T-helper 1 cell (primary cell): ENCODE measurements around the gene GALNT13.

Experiments used
- DNase-seq, 5 donors: peaks; one replicate each; pipeline ENCODE4 v3.0.0-alpha.2; 2012 to 2020
- total RNA-seq, 4 donors: gene quantifications; one replicate each; lab custom pipeline; 2026; lab: John Stamatoyannopoulos, UW

The GALNT13 gene
- 0 reads per million in 4 donors for total RNA-seq

DNA sequence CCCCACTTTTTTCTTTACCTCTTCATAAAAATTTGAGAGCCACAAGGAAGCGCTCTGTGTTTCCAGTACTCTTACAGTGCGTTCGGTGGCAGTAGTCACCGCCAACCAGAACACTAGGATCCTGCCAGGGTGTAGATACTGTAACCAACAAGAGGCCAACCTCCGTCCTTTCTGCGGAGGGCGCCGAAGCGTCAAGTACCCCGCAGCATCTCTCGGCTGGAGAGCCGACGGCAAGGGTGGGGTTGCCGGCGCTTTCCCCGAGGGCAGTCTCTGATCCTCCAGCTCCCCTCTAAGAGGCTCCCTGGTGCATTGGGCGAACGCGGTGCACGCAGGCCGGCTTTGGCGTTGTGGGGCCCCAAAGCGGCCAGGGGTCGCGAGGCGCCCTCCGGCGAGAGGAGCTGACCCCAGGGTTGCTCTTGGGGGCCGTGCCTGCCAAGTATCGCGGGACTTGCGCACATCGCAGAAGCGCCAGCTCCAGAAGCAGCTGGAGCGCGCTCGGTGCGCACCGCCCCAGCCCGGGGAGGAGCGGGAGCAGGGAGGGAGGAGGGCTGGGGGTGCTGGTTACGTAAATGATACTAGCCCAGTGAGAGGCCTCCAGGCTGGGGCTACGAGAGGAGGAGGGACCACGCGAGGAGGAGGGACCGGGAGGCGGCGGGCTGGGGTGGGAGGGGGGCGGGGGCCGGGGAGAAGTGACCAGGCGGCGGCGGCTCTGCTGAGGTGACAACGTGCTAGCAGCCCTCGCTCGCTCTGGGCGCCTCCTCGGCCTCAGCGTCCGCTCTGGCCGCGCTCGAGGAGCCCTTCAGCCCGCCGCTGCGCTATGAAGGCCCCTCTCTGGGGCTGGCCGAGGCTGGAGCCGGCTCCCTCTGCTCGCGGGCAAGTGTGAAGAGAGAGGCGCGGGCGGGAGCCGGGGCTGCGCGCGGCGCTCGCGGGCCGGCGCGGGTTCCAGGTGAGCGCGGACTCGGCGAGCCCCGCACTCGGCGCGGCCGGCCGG, at the start of gene GALNT13:
TSS of gene GALNT13 (plus strand) at position 692 of the 991 bp plus-strand sequence.
- DNase-seq, result no peak

DNA sequence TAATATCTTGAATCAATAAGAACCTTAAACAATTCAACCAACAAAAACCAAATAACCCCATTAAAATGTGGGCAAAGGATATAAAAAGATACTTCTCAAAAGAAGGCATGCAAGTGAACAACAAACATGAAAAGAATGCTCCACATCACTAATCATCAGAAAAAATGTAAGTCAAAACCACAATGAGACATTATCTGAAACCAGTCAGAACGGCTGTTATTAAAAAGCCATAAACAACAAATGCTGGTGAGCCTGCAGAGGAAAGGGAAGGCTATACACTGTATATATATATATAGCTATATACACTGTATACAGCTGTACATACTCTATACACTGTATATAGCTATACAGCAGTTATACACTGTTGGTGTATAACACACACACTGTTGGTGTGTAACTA, 47.8 kb upstream of the GALNT13 start:
- no peak for DNase-seq

DNA sequence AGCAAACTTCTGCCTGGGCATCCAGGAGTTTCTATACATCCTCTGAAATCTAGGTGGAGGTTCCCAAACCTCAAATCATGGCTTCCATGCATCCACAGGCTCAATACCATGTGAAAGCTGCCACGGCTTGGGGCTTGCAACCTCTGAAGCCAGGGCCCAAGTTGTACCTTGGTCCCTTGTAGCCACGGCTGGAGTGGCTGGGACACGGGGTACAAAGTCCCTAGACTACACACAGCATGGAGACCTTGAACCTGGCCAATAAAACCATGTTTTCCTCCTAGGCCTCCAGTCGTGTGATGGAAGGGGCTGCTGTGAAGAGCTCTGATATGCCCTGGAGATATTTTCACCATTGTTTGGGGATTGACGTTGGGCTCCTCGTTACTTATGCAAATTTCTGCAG, 43.4 kb upstream of the GALNT13 start:
- no peak for DNase-seq

DNA sequence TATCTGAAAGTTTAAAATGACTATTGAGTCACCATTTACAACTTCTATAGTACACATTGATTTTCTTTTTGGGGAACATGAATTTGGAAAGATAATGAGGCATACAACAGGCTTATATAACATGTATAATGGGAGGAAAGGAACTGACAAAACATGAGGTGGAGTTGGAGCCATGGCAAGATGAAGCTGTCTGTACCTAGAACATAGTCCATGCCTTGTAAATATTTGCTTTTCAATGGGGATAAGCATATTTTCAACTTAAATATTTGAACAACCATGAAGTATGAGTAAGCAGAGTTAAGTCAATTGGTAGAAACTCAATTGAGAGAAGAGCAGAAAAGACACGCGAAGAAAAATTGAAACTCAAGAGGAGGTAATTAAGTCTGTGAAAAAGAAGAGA, 37.1 kb upstream of the GALNT13 start:
- DNase-seq, result no peak

DNA sequence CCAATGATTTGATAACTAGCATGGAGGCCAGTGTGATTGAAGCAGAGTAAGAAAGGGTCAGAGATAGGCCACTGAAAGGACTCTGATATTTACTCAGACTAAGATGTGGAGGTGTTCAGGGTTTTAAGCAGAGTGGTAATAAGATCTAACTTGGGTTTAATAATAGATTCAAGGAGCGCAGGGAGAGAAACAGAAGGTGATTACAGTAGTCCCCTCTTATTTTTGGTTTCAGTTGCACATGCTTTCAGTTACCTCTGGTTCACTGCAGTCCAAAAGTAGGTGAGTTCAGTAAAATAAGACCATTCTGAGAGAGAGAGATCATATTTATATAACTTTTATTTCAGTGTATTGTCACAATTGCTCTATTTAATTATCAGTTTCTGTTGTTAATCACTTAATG, 13.5 kb upstream of the GALNT13 start:
- no peak for DNase-seq

DNA sequence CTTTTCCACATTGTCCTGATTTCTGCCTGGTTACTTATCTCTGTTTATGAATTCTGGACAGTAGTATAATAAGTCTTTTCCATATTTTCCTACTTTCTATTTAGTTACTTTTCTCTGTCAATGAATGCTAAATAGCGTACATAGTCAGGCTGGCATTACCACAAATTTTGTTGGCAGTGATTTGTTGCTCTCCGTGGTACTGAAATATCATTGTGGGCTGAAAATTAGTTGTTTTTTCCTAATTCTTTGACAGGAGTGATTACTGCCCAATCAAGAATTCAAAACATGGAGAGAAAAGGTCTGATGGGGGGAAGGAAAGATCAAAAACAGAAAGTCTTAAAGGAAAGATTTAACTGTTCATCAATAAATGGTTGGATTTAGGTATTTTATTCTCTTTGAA, 7.7 kb upstream of the GALNT13 start:
- no peak for DNase-seq

DNA sequence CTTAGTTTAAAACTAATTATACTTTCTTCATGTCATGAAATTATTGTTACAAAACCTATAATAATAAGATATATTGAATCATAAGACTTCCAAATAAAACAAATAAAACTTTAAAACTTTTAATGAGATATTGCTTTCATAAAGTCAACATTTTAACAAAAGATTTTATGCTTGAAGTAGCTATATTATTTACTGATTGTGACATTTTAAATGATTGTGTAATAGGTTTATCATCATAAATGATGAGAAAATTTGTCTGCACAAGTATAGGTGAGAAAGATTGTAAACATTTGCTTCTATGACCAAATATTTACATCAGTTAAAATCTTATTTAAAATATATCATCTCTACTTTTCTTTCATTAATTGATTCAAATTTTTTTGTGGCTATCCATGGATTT, 5.1 kb upstream of the GALNT13 start:
- no peak for DNase-seq

DNA sequence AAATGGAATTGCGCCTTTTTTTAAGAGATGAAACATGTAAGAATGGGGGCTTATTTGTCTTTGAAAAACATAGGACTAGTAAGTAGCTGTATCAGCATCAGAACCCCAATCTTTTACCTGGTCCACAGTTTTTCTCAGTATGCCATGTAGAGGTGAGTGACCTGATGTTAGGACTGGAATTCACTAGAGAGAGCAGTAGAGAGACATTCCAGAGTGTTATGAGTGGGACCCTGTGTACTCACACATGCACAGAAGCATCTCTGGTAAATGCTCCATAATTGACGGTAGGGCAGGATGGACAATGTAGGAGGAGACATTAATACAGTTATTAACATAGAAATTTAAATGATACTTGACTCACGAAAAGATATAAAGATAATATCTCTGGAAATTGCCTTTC, 1.4 kb upstream of the GALNT13 start:
- DNase-seq, result no peak

DNA sequence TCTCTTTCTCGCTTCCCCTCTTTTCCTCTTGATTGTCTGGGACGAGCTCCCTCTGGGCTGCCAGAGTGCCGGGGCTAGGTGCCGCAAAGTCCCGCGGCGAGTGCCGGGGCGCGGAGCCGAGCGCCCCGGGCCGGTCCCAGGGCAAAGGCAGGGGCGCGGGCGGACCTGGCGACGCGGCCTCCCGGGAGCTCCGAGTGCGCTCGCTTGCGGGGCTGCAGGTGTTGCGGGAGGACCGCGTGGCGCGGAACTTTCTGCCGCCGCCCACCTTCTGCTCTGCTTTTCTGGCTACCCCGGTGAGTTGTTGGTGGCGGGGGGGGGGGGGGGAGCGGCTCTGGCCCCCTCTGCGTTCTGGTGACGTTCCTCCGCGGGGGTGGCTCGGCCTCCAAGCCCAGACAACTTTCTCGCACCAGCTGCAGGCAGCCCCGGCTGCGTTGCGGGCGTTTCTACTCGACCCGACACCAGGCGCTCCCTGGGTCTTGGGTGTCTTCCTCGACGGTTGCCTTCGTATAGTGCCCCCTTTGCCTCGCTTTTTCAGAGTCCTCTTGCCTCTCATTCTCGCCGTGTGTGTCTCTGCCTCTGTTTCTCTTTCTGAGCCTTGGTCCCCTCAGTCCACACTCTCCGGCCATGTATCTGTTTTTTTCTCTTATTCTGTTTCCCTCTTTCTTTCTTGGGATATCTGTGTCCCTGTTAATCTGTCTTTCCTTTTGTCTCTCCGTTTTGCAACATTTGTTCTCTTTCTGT, 759 bp downstream of the GALNT13 start:
- DNase-seq, result no peak

DNA sequence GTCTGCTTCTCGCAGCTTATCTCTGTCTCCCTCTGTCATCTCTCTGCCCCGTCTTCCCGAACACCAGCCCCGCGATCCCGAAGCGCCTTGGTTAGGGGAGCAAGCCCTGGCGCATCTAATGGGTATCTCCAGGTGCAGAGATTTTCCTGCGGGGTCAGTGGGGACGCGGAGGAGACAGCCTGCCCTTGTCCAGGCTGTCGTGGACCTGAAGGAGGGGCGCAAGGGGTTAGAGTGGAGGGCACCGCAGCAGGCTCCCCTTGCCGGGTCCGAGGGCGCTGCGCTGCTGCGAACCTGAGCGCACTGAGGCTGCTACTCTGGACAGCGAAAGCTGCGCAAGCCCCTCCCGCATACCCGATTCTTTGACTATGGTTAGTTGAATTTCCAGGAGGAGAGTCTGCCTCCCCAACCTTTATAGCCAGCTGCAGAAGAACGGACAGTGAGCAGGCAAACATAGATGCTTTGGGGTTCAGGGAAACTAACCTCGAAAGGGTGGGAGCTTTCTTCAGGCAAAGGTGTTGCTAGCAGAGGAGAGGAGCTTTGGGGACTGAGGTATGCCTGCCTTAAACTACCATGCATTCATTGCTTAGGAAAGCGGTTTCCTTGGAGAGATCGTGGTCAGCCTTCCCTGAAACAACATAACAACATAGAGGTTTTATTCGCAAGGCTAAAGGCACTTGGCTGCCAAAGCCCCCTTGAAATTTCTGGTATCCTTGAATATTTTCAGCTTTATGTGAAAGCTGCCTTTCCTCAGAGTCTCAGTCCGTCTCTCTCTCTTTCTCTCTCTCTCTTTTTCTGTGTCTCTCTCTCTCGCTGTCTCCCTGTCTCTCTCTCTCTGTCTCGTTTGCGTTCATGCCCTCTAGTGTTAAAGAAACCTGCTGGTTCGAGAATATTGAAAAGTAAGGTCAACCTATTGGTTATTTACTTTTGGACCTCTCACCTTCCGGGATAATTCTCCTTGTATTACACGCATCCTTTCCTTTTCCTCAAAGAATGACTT, 1.6 kb downstream of the GALNT13 start:
- no peak for DNase-seq

DNA sequence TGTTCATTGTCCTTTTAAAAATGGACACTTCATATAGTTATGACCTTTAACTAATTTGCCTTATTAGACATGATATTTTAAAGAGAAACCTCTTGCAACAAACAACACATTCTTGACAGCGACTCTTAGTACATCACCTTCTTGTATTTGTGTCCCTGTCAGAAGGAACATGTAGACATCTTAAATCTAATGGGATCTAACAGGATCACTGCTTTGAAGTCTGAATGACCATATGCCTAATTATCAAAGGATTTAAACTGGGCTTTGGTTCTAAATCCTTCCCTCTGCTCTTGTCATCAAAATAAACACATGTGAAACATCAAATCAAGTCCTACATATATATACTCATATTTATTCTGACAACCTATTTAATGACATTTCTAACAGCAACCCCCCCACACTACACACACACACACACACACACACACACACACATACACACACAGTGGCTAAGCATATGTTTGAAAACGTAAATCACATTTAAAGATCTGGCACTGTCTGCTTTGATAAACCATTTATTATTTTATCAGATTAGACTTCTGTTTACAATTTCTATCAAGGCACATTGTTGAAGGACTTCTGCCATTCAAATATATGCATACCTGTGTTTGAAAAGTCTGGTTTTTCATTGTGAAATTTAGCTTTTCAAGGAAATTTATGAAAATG, 4.2 kb downstream of the GALNT13 start:
- DNase-seq, result no peak

DNA sequence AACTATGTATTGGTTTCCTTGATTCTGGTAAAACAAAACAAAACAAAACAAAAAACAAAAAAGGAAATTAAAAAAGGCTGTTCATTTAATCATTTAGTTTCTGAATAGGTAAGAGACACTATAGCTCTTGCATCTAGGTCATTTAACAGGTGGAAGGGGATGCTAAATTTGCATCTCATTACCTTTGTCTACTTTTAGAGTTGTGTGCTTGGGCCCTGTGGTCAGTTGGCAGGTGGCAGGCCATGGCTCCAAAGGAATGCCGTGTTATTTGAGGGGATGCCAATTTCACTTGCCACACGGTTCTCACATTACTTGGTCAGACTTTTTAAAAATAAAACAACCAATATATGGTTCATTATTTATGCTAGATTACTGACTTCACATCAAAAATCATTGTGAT, 9.2 kb downstream of the GALNT13 start:
- no peak for DNase-seq

DNA sequence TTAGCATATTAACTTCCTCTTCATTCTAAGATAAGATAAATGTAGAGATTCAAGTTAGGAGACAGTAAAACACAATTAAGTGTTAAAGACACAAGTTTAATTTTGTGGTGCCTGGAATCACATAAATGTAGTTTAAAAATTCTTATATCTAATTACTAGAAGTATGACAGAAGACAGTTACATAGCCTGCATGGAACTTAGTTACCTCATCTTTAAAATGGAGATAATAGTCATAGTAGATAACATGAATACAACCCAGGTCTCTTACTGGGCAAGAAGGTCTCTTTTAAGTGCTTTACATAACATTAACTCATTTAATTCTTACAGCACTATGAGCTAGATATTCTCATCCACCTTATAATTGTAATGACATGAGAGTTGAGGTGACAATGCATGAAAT, 15.1 kb downstream of the GALNT13 start:
- no peak for DNase-seq

DNA sequence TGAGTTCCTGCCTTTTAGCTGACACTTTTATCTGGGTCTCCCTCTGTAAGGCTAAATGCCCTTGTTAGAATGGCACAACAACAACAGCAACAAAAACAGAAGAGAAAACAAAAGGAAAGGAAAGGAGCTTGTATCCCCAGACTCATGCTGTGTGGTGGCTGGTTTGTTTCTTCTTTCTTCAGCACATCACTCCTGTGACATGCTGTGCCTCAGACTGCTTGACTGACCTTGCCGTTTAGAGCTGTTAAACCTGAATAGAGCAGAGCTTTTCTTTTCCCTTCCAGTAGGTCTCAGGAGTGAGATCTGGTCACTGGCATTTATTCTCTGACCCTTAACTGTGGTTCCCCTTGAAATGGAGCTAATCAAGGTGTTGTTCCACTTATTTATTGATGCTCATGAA, 18.9 kb downstream of the GALNT13 start:
- no peak for DNase-seq

DNA sequence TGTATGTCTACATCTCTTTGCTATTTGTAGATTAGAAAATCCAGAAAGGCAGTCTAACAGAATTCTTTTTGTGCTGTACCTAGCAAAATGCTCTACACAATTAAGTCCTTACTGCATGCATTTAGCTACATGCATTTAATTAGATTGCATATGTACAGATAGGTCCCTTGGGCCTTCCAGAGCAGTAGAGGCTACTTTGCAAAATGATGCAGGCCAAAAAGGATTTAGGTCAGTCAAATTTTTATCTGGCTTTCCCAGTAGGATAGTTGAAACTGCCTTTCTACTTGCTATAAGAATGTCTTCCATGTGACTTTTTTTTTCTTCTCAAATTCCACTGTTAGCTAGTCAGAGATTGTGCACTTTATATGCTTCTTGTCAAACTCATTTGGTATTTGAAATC, 19.3 kb downstream of the GALNT13 start:
- no peak for DNase-seq

DNA sequence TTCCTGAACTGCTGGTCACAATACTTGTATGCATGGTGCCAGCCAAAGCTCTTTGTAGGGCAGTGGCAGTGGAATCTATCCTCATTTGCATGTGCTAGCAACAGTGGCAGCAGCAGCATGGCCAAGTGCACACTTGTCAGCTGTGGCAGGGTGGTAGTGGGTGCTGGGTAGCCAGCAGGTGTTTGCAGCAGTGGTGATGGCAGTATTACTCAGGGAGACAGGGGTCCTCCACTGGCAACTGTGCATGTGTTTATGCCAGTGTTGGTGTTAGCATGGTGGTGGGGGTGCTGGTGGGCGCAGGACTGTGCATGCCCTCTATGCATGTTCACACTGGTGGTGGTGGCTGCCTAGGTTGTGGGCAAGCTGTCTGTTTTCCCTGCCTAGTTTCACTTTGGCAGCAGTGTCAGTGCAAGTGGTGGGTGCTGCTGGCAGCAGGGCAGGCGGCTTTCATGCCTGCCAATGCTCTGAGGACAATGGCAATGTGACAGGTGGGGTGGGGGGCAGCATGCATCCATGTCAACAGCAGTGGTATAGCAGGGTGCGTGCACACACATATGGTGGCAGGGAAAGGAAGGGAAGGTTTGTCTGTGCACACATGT, 41.2 kb downstream of the GALNT13 start:
- no peak for DNase-seq

DNA sequence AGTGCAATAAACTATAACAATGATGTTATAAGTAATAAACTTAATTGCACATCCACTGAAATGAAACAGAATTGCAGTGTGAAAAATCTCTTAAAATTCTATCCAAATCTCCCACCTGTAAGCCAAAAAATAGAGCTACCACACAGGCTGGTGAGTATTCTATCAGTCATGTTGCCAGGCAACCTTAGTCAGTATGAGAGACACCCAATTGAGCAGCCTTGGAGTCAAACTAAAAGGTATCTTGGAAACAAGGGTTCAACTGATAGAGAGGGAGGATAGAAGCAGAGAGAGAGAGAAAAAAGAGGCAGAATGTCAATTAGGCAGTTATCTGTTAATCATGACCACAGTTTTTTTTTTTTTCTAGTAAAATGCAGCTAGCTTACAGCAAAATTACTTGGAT, 45.8 kb downstream of the GALNT13 start:
- no peak for DNase-seq

DNA sequence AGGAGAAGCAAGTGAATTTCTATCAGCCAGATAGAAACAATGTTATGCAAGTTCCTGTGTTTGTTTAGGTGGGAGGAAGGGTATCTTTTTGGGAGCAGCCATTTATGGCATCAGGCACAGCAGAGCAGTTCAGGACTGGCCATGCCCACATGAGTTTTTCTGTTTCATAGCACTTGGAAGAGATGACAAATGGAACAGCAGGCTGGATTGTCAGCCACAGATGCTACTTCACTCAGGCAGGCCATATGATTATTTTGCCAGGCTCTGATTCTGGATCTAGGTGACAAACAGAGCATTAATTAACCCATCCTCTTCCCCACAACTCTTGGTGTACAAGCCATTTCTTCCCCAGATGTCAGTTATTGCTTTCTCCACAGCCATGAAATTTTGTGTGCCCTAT, 63.8 kb downstream of the GALNT13 start:
- DNase-seq, result no peak

DNA sequence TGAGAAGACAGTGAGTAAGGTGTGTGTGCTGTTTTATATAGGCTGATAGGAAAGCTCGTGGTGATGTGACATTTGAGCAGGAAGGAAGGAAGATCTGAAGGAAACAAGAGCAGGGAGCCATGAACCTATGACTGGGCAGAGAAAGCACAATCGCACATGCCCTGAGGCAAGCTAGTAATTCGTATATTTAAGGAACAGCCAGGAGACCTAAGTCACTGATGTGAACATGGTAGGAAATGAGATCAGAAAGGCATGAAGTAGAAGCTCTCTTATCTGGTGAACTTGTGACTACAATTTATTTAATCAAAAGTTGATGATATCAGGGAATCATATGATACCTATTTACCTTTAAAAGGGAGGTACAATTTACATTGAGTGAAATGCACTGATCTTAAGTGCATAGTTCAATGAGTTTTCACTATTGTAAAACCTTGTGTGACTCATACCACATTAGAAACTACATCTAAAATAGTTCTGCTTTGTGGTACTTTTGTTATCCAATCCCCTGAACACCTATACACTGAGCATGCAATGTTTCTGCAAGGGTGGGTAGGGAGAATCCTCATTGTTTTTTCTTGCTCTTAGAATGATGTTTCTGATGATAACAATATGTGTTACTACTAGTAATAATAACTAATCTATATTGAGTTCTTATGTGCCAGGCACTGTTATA, 67.5 kb downstream of the GALNT13 start:
- DNase-seq, result no peak

DNA sequence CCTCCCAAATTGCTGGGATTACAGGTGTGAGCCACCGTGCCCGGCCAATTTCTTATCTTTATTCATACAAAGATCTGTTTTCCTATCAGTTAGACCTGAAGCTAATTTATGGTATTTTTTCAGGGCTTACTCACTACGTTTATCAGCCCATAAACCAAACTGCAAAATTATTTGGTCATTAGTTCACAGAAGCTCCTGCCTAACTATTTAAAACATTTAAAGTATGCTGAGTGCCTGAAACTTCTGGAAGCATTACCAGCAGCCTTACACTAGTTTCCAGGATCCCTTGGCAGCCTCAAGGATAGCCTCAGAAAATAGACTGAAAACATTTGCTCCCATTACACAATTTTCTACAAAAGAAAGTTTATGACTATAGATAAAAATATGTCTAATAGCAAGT, 68.8 kb downstream of the GALNT13 start:
- no peak for DNase-seq

DNA sequence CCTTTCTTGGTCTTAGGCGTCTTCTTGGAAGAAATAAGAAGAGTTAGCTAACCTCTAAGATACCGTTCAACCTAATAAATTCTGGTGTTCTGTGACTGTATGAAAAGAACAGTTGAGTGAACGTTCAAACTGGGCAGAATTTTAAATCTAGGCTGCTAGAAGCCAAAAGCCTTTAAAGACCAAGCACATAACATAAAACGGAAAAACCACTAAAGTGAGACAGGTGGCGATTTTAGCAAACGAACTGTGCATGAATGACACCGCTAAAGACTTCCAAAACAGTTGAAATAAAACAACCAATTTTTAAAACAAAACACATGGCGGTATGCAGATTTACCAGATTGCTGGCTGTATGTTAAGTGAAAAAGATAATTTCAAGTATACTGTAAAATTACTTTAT, 73.1 kb downstream of the GALNT13 start:
- no peak for DNase-seq
